ENCODE measurements around the gene GLDN. TPM values are rescaled to one million over a fixed set of nuclear protein-coding genes. Genes with fewer than 3 reads are reported as not detected.

The GLDN gene
- total RNA-seq, 1 experiment from 2014 or later: 1.3 TPM

DNA sequence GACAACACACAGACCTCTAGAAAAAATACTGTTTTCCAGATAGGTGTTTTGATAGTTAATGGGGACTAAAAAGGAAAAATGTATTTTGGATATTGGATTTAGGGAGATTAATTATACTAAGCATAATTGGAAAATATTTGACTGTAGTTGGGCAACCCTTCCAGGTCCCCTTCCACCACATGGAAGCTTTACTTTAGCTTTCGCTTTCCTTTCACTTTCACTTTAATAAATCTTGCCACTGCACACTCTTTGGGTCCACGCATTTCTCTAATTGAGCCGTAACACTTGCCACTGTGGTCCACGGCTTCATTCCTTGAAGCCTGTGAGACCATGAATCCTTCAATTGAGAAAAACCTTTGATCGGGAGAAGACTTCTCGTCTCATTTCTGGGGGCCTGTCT, 15.5 kb downstream of the GLDN start:
- no peak overlapping the region for H4K5ac ChIP-seq (ENCODE audit: insufficient read length, low read depth, low read length)
- H3T11ph ChIP-seq (ENCODE audit: low read length): no peak overlapping the region
- peaks cover 7% of the 10 kb centered on the region; the same call in 1 of the 2 replicates for H3K27me3 Mint-ChIP-seq (ENCODE audit: low read depth)
- H3K79me1 ChIP-seq (ENCODE audit: insufficient read depth, low read depth, low read length, poor library complexity, severe bottlenecking): no peaks in the 10 kb centered on the region
- no peak overlapping the region for H3K27ac ChIP-seq (ENCODE audit: insufficient read length, low read depth, low read length)
- H3K36me3 Mint-ChIP-seq (ENCODE audit: insufficient read depth in 1 of 3, low read depth in 3 of 3): no peaks in the 10 kb centered on the region
- no peaks in the 10 kb centered on the region for H3K4me1 ChIP-seq (ENCODE audit: insufficient read depth, low read length)
- H3K4ac ChIP-seq (ENCODE audit: low read depth, low read length): no peak overlapping the region
- H3K27me3 ChIP-seq (ENCODE audit: insufficient read depth, low read length): no peaks in the 10 kb centered on the region
- DNase-seq: no peak
- no peak overlapping the region for H3K4me3 Mint-ChIP-seq
- no peak overlapping the region for H3K14ac ChIP-seq (ENCODE audit: insufficient read depth, low read length)
- no peak overlapping the region for H4K91ac ChIP-seq (ENCODE audit: insufficient read length, low read depth, low read length)
- no peak overlapping the region for H2BK120ac ChIP-seq (ENCODE audit: low read depth, low read length, poor library complexity, severe bottlenecking)
- no peaks in the 10 kb centered on the region for H3K23me2 ChIP-seq (ENCODE audit: insufficient read length, low read depth, low read length, poor library complexity, severe bottlenecking)
- no peak overlapping the region for H2BK5ac ChIP-seq (ENCODE audit: insufficient read length, low read length)
- TF ChIP-seq, protein P1, sequence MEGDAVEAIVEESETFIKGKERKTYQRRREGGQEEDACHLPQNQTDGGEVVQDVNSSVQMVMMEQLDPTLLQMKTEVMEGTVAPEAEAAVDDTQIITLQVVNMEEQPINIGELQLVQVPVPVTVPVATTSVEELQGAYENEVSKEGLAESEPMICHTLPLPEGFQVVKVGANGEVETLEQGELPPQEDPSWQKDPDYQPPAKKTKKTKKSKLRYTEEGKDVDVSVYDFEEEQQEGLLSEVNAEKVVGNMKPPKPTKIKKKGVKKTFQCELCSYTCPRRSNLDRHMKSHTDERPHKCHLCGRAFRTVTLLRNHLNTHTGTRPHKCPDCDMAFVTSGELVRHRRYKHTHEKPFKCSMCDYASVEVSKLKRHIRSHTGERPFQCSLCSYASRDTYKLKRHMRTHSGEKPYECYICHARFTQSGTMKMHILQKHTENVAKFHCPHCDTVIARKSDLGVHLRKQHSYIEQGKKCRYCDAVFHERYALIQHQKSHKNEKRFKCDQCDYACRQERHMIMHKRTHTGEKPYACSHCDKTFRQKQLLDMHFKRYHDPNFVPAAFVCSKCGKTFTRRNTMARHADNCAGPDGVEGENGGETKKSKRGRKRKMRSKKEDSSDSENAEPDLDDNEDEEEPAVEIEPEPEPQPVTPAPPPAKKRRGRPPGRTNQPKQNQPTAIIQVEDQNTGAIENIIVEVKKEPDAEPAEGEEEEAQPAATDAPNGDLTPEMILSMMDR (conservative IDR thresholded peaks at IDR 0.05): no peak
- no CpG with 5 or more reads among the region's 6 CpGs for WGBS (ENCODE audit: extremely low coverage, insufficient read length, low lambda C conversion rate)
- H3K23ac ChIP-seq (ENCODE audit: insufficient read length, low read depth, low read length): no peak overlapping the region
- no peak overlapping the region for H3K4me2 ChIP-seq (ENCODE audit: insufficient read depth, insufficient read length, low read length)
- no peak overlapping the region for H2BK15ac ChIP-seq (ENCODE audit: low read depth, low read length)
- no peaks in the 10 kb centered on the region for H3K9me3 Mint-ChIP-seq
- H3K79me2 ChIP-seq (ENCODE audit: insufficient read depth, low read length): no peaks in the 10 kb centered on the region
- H3K4me1 Mint-ChIP-seq: peaks cover 5% of the 10 kb centered on the region in 2 experiments; a peak in 3 of 4 replicates
- H2AK5ac ChIP-seq (ENCODE audit: insufficient read length, low read length): no peak overlapping the region
- no peak overlapping the region for H4K8ac ChIP-seq (replicated peaks; ENCODE audit: insufficient read length, low read depth, low read length)
- H2AFZ ChIP-seq (ENCODE audit: low read length): no peak overlapping the region
- H3K9ac ChIP-seq (ENCODE audit: extremely low read depth, insufficient read length, low read length): no peak overlapping the region
- H2BK12ac ChIP-seq (ENCODE audit: insufficient read length, low read depth, low read length): no peak overlapping the region
- H3K9me3 ChIP-seq (ENCODE audit: control insufficient read depth, low read depth, low read length): no peaks in the 10 kb centered on the region
- H2BK20ac ChIP-seq (ENCODE audit: low read depth, low read length, poor library complexity, severe bottlenecking): no peak overlapping the region
- H3K18ac ChIP-seq (ENCODE audit: insufficient read length, low read depth, low read length): no peak overlapping the region
- no peak overlapping the region for H3K27ac Mint-ChIP-seq
- H4K20me1 ChIP-seq (ENCODE audit: control insufficient read depth, insufficient read depth, insufficient read length): no peaks in the 10 kb centered on the region
- H3K56ac ChIP-seq (ENCODE audit: insufficient read length, low read depth, low read length): no peak overlapping the region
